Amniotic epithelial cell (primary cell): ENCODE measurements around the gene GIPC2.
A peak's percentile ranks its signal among the peaks of the same experiment; 100 is the strongest.

Experiments
- DNase-seq: peaks from one replicate; pipeline ENCODE4 v3.0.0-alpha.2; 2010; ENCODE audit warnings: low read depth

The GIPC2 gene

GRCh38 chr1:78146205-78146771 lies 100.5 kb downstream of the GIPC2 start:
- DNase-seq: no peak

GRCh38 chr1:78147031-78147430 lies 101.3 kb downstream of the GIPC2 start:
- DNase-seq: no peak

- no peak for DNase-seq
Measured at GRCh38 chr1:78153092-78153736, 107.4 kb downstream of the GIPC2 start.

GRCh38 chr1:78155121-78155520 lies 109.4 kb downstream of the GIPC2 start:
- no peak for DNase-seq

- DNase-seq: peak; percentile 85
Measured at GRCh38 chr1:78156805-78157521, 111.2 kb downstream of the GIPC2 start.

- DNase-seq: no peak
Measured at GRCh38 chr1:78165816-78166215, 120.0 kb downstream of the GIPC2 start.

GRCh38 chr1:78168306-78168705 lies 122.5 kb downstream of the GIPC2 start:
- no peak for DNase-seq

GRCh38 chr1:78170859-78171258 lies 125.1 kb downstream of the GIPC2 start:
- peak; percentile 78 for DNase-seq

- peak; percentile 80 for DNase-seq
Measured at GRCh38 chr1:78171736-78172590, 126.2 kb downstream of the GIPC2 start.

GRCh38 chr1:78176448-78176847 lies 130.7 kb downstream of the GIPC2 start:
- DNase-seq: peak; percentile 79

GRCh38 chr1:78177708-78178270 lies 132.0 kb downstream of the GIPC2 start:
- DNase-seq: no peak

- DNase-seq: no peak
Measured at GRCh38 chr1:78178816-78179215, 133.1 kb downstream of the GIPC2 start.

- no peak for DNase-seq
Measured at GRCh38 chr1:78184460-78185072, 138.8 kb downstream of the GIPC2 start.
